Peyer's patch (tissue), 4 donors: ENCODE results near the gene FAM149A. TPM values are rescaled to one million over a fixed set of nuclear protein-coding genes. Genes with fewer than 3 reads are reported as not detected.

ENCODE experiments used
- DNase-seq, 3 donors: peaks; one replicate each; pipeline ENCODE4 v3.0.0-alpha.2; 2017 to 2019
- H3K27ac ChIP-seq, 4 donors: fragments of 200-600 bp; sonication (generic); one replicate each; pipeline ENCODE4 v1.5.1; 2016 to 2019
- H3K27me3 ChIP-seq, 2 donors: fragments of 200-600 bp; sonication (generic); one replicate each; pipeline ENCODE4 v1.5.1; 2019
- H3K36me3 ChIP-seq, 3 donors: fragments of 200-600 bp; sonication (generic); one replicate each; pipeline ENCODE4 v1.5.1; 2016 to 2019
- H3K4me1 ChIP-seq, 4 donors: fragments of 200-600 bp; sonication (generic); one replicate each; pipeline ENCODE4 v1.5.1; 2016 to 2019
- H3K4me3 ChIP-seq, 4 donors: fragments of 200-600 bp; sonication (generic); 1 replicate in 3 of 4; 2 replicates in 1 of 4; pipeline ENCODE4 v1.5.1; 2016 to 2019; ENCODE audit warnings: mild to moderate bottlenecking in 1 of 4
- H3K9me3 ChIP-seq, 4 donors: fragments of 200-600 bp; sonication (generic); one replicate each; pipeline ENCODE4 v1.5.1; 2016 to 2019; ENCODE audit warnings: mild to moderate bottlenecking in 1 of 4
- POLR2A ChIP-seq, 2 donors: fragments of 450-650 bp; IDR thresholded peaks; one replicate each; pipeline ENCODE4 v1.5.1; 2017; ENCODE audit warnings: antibody characterized with exemption in 2 of 2, mild to moderate bottlenecking in 2 of 2, moderate library complexity in 2 of 2
- total RNA-seq, 4 donors: library from RNA; depleted of rRNA; stranded (reverse); fragments of >200 nt; gene quantifications; one replicate each; pipeline ENCODE4 v1.1.0, GENCODE V29; 2016
- TF ChIP-seq, protein P1 (sequence below), 6 experiments: fragments of 450-650 bp in 4 of 6; fragments of 200-600 bp in 2 of 6; sonication (generic) in 1 of 6; IDR thresholded peaks; one replicate each; pipeline ENCODE4 v1.5.1; 2017 to 2019; ENCODE audit warnings: antibody characterized with exemption in 6 of 6, mild to moderate bottlenecking in 3 of 6, moderate library complexity in 1 of 6

Gene FAM149A
- total RNA-seq, 4 donors from 2014 or later, result 11.2 to 14.0 (median 12.6) TPM

DNA sequence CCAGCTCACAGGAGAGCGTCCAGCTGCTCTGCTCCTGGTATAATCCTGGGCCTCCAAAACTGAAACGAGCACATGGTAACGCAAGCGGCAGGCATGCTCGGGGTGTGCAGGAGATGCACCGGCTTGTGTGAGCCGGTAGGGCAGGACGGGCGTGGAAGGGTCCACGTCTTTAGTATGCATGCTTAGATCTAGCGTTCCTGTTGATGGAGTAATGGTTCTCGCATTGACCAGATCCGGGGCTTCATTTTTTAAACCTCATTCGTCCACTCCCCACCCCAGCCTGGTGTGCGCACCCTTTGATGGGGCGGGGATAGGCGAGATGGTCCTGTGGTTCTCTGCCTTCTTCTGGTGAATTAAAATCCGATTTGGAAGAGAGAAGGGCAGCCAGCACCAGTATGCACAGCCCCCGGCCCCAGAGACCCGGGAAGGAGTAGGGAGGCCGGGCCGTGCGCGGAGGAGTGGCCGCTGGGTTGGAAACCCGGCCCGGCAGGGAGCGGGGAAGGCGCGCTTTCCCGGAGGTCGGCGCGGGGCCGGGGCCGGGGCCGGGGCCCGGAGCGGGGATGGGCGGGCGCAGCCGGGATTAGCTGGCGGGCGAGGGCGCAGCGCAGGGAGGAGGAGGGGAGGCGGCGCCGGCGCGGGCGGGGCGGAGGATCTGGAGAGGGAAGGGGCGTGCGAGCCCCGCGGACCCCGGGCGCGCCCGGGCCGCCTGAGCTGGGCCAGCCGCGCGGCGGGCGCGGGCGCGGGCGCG, 39.9 kb downstream of the FAM149A start:
- TF ChIP-seq, protein P1, sequence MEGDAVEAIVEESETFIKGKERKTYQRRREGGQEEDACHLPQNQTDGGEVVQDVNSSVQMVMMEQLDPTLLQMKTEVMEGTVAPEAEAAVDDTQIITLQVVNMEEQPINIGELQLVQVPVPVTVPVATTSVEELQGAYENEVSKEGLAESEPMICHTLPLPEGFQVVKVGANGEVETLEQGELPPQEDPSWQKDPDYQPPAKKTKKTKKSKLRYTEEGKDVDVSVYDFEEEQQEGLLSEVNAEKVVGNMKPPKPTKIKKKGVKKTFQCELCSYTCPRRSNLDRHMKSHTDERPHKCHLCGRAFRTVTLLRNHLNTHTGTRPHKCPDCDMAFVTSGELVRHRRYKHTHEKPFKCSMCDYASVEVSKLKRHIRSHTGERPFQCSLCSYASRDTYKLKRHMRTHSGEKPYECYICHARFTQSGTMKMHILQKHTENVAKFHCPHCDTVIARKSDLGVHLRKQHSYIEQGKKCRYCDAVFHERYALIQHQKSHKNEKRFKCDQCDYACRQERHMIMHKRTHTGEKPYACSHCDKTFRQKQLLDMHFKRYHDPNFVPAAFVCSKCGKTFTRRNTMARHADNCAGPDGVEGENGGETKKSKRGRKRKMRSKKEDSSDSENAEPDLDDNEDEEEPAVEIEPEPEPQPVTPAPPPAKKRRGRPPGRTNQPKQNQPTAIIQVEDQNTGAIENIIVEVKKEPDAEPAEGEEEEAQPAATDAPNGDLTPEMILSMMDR (IDR thresholded peaks at IDR 0.05), result peak in 2 of 6 experiments; percentile 8 to 24
- TF ChIP-seq POLR2A (IDR thresholded peaks at IDR 0.05), result no peak
- H3K4me3 ChIP-seq, result peak overlapping the region; percentile 33 to 68 (median 50)
- peak overlapping the region in 3 of 4 donors; percentile 52 to 79 (median 77) for H3K27ac ChIP-seq

DNA sequence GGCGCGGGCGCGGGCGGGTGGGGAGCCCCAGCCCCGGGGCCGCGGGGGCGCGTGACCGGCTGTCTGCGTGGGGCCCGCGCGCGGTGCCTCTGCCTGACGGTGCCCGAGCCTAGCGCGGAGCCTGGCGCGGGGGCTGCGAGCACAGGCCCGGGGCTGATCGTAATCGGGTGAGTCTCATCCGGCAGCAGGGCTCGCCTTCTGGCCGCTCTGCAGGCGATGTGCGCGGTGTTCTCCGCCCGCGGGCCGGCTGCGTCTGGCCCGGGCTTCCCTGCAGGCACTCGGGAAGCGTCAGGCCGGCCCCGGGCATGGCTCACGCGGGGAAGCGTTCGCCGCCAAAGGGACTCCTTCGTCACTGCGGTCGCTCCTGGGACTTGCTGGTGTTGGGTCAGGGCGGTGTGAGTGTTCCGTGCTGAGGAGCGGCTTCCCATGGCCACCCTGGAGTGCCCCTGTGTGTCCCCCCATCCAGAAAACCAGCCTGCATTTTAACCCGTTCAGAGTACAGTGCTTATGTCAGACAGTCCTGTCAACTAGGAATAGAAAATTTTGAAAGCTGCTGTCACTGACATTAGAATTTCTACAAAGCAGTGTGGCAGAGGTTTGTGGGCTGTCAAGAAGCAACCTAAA, 40.6 kb downstream of the FAM149A start:
- TF ChIP-seq POLR2A (IDR thresholded peaks at IDR 0.05), result no peak
- TF ChIP-seq, protein P1 (IDR thresholded peaks at IDR 0.05), result no peak
- Histone ChIP-seq H3K27ac (peak overlapping the region; percentile 36 to 85 (median 72)), H3K9me3 (no peaks in the 10 kb centered on the region), H3K4me1 (peaks cover 0 to 6% (median 0%) of the 10 kb centered on the region in 4 donors), H3K4me3 (peak overlapping the region; percentile 33 to 68 (median 50)), H3K36me3 (no peaks in the 10 kb centered on the region), H3K27me3 (no peaks in the 10 kb centered on the region)
- DNase-seq, result peak in 2 of 3 donors; percentile 49 to 60

More for the DNA sequence above, 39.9 kb downstream of the FAM149A start:
- Histone ChIP-seq H3K4me1 (peaks cover 0 to 6% (median 0%) of the 10 kb centered on the region in 4 donors), H3K36me3 (no peaks in the 10 kb centered on the region), H3K27me3 (no peaks in the 10 kb centered on the region), H3K9me3 (no peaks in the 10 kb centered on the region)
- DNase-seq, result peak in 1 of 3 donors; percentile 68

DNA sequence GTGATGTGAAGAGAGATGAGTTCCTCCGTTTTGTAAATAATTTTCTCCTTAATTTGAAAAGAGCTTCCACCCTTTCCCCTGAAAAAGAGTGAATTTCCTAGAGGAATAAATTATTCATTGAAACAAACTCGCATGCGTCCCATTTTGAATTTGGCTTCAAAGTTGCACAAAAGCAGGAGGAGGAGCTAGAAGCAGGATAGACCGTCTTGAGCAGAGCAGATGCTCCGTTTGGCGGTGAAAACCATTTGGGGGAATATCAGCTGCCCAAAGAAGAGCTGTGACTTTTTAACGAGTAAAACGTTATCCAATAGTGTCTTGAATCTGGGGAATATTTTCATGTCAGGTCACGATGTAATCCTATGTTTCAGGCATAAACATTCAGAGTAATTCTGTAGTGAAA, 42.0 kb downstream of the FAM149A start:
- Histone ChIP-seq H3K27me3 (no peaks in the 10 kb centered on the region), H3K4me1 (peaks cover 0 to 6% (median 0%) of the 10 kb centered on the region in 4 donors), H3K27ac (no peak overlapping the region), H3K9me3 (no peaks in the 10 kb centered on the region), H3K4me3 (no peak overlapping the region), H3K36me3 (no peaks in the 10 kb centered on the region)
- TF ChIP-seq, protein P1 (IDR thresholded peaks at IDR 0.05), result no peak
- TF ChIP-seq POLR2A (IDR thresholded peaks at IDR 0.05), result no peak
- DNase-seq, result no peak

DNA sequence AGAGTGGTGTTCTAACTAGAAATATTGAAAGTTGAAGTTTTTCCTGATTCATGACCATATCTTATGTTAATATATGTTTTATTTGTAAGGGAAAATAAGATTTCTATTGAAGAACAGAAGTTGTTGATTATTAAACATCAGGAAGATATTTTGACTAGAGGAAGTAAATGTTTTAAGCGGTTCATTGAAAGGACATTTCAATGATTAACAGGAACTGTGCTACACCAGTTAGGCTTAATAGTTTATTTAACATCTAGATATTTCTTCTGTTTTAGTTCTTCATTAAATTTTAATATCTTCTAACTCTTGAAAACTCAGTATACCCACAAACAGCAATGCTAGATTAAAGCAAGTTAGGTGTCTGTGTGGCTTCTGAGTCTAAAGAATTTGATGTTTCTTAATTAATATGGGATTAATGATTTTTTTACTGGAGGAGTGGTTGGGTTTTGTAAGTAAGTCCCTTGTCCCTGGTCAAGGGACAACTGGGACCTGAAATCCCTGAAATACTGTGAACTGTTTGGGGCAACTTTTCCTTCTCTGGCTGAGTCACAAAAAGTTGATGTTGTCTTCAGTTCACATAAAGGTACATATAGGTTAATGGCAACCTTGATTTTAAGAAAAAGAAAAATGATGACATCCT, 44.0 kb downstream of the FAM149A start:
- no peak for TF ChIP-seq POLR2A (IDR thresholded peaks at IDR 0.05)
- TF ChIP-seq, protein P1 (IDR thresholded peaks at IDR 0.05), result no peak
- no peaks in the 10 kb centered on the region for H3K27me3 ChIP-seq
- no peak overlapping the region for H3K4me3 ChIP-seq
- DNase-seq, result no peak
- peaks cover 0 to 6% (median 0%) of the 10 kb centered on the region in 4 donors for H3K4me1 ChIP-seq
- no peaks in the 10 kb centered on the region for H3K9me3 ChIP-seq
- H3K27ac ChIP-seq, result no peak overlapping the region
- no peaks in the 10 kb centered on the region for H3K36me3 ChIP-seq

DNA sequence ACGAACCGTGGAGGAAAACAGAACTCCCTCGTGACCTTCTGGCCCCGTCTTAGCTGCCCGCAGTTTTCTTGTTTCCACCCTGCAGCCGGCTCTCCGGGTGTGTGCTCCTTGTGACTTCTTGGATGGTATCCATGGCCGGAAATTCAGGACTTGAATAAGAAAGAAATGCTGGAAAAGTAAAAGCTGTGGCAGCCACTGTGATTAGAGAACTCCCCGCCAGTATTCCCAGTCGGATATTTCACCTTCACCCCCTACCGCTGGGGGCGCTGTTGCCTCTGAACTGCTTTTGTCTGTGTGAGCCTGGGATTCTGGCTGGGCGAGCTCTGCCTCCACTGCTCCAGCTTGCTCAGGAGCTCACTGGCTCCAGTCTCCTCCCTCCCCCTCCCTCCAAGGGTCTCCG, 45.4 kb downstream of the FAM149A start:
- no peak overlapping the region for H3K4me3 ChIP-seq
- no peaks in the 10 kb centered on the region for H3K27me3 ChIP-seq
- no peak overlapping the region for H3K27ac ChIP-seq
- H3K36me3 ChIP-seq, result no peaks in the 10 kb centered on the region
- H3K4me1 ChIP-seq, result peaks cover 0 to 6% (median 0%) of the 10 kb centered on the region in 4 donors
- no peaks in the 10 kb centered on the region for H3K9me3 ChIP-seq
- no peak for TF ChIP-seq POLR2A (IDR thresholded peaks at IDR 0.05)
- TF ChIP-seq, protein P1 (IDR thresholded peaks at IDR 0.05), result peak in 2 of 6 experiments; percentile 32 to 42
- peak in 1 of 3 donors; percentile 70 for DNase-seq
